GM21786 (cell line): ENCODE measurements around the gene MTURN.
A peak's percentile ranks its signal among the peaks of the same experiment; 100 is the strongest.
"Not testable (repeated sequence)": the region's sequence is repeated elsewhere in the genome, so short reads cannot be mapped to it uniquely, and the experiment has no call there.

Experiments
- ATAC-seq: cut with Tn5 transposase; IDR thresholded peaks from one replicate; pipeline ENCODE4 v1.9.1; 2021; ENCODE audit not compliant: unreplicated experiment

MTURN gene

GRCh38 chr7:30177186-30177585, 42.4 kb downstream of the MTURN start:
- ATAC-seq, result no peak

GRCh38 chr7:30177965-30178364, 43.2 kb downstream of the MTURN start:
- ATAC-seq, result no peak

- ATAC-seq, result peak; percentile 82
These were observed 44.1 kb downstream of the MTURN start for GRCh38 chr7:30178748-30179436.

DNA sequence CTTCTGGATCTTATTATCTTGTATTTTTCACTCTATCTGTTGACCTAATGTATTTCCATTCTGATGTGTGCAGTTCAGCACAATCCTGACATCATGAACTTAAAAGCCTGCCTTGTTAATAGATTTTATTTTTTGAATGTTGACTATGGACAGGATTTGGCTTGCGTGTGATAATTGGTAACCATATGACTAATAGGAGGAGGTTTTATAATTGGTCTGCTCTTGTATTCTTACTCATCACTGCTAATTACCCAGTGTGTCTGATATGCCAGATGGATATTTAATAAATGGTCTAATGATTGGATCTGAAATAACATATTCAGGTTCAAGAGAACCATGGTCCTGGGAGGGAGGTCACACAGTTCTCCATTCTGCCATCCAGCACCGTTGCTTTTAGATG, 45.9 kb downstream of the MTURN start:
- no peak for ATAC-seq

DNA sequence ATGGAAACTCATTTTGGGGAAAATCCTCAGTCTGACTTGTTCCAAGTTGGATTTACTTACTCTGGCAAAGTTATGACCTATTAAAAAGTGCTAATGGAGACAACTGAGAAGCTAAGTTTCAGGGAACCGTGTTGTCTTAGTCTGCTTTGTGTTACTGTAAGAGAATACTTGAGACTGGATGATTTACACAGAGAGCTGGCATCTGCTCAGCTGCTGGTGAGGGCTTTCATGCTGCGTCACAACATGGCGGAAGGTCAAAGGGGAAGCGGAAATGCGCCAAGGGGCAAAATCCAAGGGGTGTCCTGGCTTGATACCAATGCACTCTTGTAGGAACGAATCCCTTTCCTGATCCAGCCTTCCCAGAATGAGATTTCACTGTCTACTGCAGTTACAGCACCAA, 46.4 kb downstream of the MTURN start:
- ATAC-seq, result no peak

- ATAC-seq, result no peak
These were observed 47.1 kb downstream of the MTURN start for GRCh38 chr7:30181736-30182522.

- ATAC-seq, result no peak
These were observed 48.0 kb downstream of the MTURN start for GRCh38 chr7:30182814-30183213.

DNA sequence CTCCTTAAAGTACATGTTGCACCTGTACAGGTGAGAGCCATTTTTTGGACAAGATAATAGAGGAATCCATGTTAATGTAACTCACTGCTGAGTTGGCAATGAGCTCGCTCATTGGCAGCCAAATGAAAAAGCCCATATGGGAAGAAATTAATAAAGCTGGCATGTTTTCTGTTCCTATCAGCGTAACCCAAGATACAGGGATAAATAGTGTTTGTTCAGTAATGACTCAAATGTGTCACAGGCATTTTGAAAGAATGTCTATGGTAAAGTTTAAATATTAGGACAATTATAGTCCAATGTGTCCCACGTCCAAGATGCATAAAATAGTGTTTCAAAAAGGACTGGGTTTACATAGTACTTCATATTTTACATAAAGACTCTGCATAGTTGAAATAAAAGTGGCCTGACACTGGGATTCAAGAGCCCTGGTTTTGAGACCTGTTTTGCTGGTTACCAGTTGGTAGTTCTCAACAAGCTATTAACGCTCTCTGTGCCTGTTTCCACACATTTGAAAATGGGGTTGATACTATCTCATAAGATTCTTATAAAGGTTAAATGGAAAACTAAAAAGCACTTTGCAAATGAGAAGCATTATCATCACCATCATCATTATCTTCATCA, 49.1 kb downstream of the MTURN start:
- no peak for ATAC-seq

DNA sequence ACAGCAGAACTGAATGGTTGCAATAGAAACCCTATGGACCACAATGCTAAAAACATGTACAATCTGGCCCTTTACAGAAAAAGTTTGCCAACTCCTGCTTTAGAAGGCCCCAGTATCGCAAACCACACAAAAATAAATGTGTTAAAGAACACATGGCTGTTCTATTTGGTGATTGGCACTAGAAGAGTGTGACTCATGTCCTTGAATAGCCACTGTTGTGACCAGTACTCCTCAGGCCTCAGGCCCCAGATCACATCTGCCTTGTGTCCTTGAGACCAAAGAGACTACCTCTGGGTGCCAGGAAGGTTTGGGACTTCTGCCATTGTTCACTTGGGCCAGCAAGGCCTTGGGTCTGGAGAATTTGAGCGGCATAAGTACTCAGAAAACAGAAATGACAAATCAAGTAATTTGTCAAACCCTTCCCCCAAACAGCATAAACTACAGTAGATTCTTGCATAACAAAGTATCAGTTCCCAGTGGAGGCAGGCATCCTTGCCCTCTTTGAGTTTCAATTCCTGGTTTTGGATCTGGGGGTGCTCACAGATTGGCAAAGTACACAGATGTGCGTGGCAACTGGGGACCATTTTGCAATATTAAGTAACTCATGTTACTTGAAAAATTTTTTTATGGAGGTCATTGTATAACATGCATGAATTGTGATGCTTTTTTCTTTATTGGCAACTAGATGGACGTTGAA, 50.2 kb downstream of the MTURN start:
- ATAC-seq, result no peak

- ATAC-seq, result no peak
These were observed 50.7 kb downstream of the MTURN start for GRCh38 chr7:30185496-30185895.

- no peak for ATAC-seq
These were observed 51.9 kb downstream of the MTURN start for GRCh38 chr7:30186725-30187124.

GRCh38 chr7:30187513-30187912, 52.7 kb downstream of the MTURN start:
- ATAC-seq, result no peak

DNA sequence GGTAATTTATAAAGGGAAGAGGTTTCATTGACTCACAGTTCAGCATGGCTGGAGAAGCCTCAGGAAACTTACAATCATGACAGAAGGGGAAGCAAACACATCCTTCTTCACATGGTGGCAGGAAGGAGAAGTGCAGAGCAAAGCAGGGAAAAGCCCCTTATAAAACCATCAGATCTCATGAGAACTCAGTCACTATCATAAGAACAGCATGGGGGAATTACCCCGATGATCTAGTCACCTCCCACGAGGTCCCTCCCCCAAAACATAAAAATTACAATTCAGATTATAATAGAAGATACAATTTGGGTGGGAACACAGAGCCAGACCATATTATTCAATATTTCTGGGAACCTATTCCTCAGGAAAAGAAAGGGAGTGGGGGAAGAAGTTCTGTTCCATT, 53.6 kb downstream of the MTURN start:
- ATAC-seq, result not testable (repeated sequence)

GRCh38 chr7:30188811-30189210, 54.0 kb downstream of the MTURN start:
- ATAC-seq, result no peak

GRCh38 chr7:30191809-30192208, 57.0 kb downstream of the MTURN start:
- ATAC-seq, result no peak

DNA sequence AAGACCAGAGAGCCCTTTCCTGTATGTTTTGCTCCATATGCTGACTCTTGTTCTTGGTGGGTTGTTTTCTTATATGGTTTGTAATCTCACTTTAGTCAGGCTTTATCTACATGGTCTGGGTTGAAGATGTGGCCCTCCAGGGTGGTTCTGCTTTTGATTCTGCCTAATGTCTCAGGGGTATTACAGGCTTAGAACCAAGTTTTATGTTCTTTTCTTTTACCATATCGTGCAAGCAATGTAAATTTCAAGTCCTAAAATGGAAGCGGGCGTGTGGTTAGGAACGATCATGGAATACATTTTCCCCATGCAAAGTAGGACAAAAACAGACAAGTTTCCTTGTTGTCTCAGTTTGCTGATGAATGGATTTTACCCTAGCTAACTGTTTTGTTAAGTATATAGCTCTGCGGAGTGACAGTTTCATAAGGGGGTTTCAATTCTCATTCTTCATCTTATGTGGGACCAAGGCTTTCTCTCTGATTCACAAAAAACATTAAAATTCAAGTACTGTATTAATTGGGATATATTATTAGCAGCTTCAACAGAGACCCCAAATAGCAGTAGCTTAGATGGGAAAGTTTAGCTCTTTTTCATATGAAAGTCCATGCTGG, 58.7 kb downstream of the MTURN start:
- no peak for ATAC-seq

DNA sequence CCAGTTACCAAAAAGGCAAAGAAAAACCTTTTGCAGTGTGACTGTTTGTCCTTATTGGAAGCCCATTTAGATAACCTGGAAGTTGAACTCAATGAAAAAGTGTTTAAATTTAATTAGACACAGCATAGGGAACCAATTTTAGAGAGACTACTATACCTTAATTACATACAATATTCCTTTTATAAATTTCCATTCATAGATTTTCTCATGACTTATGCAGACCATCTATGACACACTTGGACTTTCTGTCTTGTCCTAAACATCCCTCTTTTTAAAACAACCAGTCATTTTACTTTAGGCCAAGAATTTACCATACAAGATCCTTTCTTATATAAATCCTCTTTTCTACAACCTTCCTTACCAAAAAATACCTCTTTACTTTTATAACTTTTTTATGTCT, 61.6 kb downstream of the MTURN start:
- no peak for ATAC-seq

GRCh38 chr7:30197438-30197837, 62.7 kb downstream of the MTURN start:
- no peak for ATAC-seq

DNA sequence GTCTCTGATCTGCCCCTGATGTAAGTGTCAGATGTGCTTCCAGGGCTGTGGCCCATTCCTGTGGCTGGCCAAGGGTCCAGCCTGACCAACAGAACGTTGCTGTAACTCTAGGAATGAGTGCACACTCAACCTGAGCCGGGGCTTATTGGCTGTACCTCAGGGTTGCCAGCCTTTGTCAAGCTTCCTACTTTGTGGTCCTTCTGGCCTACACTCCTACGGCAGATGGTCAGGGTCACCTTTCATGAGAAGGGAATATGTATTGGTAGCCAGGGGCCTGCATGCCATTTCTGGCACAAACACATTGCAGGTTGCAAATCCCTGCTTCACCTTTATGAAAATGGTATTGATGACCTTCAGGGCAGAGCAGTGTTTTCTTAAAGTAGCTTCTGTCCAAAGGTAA, 64.5 kb downstream of the MTURN start:
- no peak for ATAC-seq

- ATAC-seq, result no peak
These were observed 65.8 kb downstream of the MTURN start for GRCh38 chr7:30200591-30200990.

GRCh38 chr7:30201161-30201666, 66.4 kb downstream of the MTURN start:
- peak; percentile 81 for ATAC-seq
